PFSK-1 (cell line): ENCODE measurements around the gene CDKL4.

ENCODE experiments used
- FOXP2 ChIP-seq: optimal IDR thresholded peaks from 2 replicates; pipeline ENCODE3; 2011; ENCODE audit warnings: borderline replicate concordance, control low read depth, inconsistent platforms; ENCODE audit not compliant: insufficient read depth; ENCODE audit errors: extremely low read length, extremely low read depth
- POLR2AphosphoS5 ChIP-seq: IDR thresholded peaks from 2 replicates; pipeline ENCODE4 v1.6.1; 2012; ENCODE audit warnings: low read depth, mild to moderate bottlenecking, control low read depth, low read length, moderate library complexity
- REST ChIP-seq, 2 experiments: IDR thresholded peaks; 2 replicates each; pipeline versions ENCODE4 v1.6.1 to v1.8.0; 2011 to 2012; ENCODE audit warnings: low read depth in 2 of 2, low read length in 2 of 2, control low read depth in 1 of 2, inconsistent platforms in 1 of 2, mild to moderate bottlenecking in 1 of 2, moderate library complexity in 1 of 2; ENCODE audit not compliant: insufficient read depth in 1 of 2
- SIN3A ChIP-seq: IDR thresholded peaks from 2 replicates; pipeline ENCODE4 v1.6.1; 2012; ENCODE audit warnings: mild to moderate bottlenecking, low read length, moderate library complexity, borderline replicate concordance; ENCODE audit not compliant: insufficient read depth
- TAF1 ChIP-seq: IDR thresholded peaks from 2 replicates; pipeline ENCODE4 v1.6.1; 2012; ENCODE audit warnings: low read length, control low read depth, borderline replicate concordance; ENCODE audit not compliant: insufficient read depth

The CDKL4 gene

GRCh38 chr2:39144416-39144815, 99.4 kb downstream of the CDKL4 start:
- TF ChIP-seq POLR2AphosphoS5 (no peak), SIN3A (no peak), REST (IDR thresholded peaks at IDR 0.05; ENCODE audit: insufficient read depth in 1 of 2, low read depth in 2 of 2, low read length in 2 of 2) (no peak), FOXP2 (no peak), TAF1 (no peak)

- TF ChIP-seq REST (IDR thresholded peaks at IDR 0.05; ENCODE audit: insufficient read depth in 1 of 2, low read depth in 2 of 2, low read length in 2 of 2) = no peak
- TF ChIP-seq TAF1 = no peak
- TF ChIP-seq POLR2AphosphoS5 = no peak
- TF ChIP-seq FOXP2 = no peak
- no peak for TF ChIP-seq SIN3A
Measured at GRCh38 chr2:39142904-39143605, 100.7 kb downstream of the CDKL4 start.

DNA sequence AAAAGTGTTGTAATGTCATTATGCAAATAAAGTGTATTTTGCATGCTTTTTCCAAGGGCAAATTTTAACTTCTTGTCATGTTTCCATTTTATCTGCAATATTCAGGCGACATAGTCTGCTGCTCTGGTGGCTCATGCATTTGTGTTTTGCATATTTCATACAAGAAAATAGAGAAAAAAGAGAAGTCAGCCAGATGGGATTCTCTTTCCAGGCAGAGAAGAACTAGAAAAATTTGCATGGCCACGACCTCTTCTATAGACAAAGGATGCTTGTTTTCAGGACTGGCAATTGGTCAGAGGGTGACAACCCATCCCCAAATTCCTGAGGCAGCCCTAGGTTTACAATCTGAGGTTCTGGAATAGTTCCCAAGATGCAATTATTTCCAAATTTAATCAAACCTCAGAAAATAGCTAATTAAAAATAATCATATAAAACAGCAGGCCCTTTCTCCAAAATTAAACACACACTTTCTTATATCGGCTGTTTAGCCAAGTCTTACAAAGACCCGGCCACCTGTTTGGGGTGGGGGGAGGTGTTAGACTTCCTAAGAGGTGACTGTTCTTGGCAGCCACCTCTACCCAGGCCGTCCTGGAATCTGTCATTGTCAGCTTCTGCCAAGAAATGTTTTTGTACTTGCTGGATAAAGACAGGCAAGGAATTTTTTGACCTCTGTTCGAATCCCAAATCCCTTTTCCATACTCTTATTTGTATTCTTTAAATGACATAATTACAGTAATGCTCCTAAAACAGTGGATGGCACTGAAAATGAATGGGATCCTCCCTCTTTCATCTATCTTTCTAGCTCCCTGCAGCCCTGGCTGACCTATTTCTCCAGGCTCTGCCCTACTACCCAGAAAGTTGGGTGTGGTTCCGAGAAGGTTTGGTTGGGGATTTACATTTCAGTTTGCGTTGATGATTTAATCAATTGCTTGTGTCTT, 102.2 kb downstream of the CDKL4 start:
- TF ChIP-seq REST (IDR thresholded peaks at IDR 0.05; ENCODE audit: insufficient read depth in 1 of 2, low read depth in 2 of 2, low read length in 2 of 2) (no peak), FOXP2 (no peak), SIN3A (no peak), POLR2AphosphoS5 (no peak), TAF1 (no peak)

DNA sequence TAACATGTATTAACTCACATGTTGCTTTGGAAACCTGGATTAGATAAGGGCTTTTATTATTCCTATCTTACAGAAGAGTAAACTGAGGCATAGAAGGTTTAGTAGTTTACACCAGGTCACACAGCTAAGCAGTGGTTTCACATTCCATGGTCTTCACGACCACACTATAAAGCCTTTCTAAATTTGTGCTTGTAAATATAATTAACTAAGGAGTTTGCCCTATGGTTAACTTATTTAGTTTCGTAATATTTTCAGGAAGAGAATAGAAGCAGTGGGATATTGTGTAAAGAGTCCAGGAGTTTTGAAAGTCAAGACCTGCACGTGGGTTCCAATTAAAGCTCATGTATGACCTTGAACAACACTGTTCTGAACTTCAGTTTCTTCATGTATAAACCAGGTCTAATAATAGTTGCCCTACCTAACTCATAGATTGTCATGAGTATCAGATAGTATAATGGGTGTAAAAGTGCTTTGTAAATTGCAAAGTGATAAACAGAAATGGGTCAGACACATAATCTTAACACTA, 103.4 kb downstream of the CDKL4 start:
- TF ChIP-seq POLR2AphosphoS5 (no peak), REST (IDR thresholded peaks at IDR 0.05; ENCODE audit: insufficient read depth in 1 of 2, low read depth in 2 of 2, low read length in 2 of 2) (no peak), SIN3A (no peak), FOXP2 (no peak), TAF1 (no peak)
